Activated CD4-positive, alpha-beta T cell treated with anti-CD3 and anti-CD28 coated beads, Interleukin-10, Interleukin-2, amounts not matched to agents 100 ng/mL and 50 ng/mL, durations not matched to agents 16 hours and 8 hours (primary cell): ENCODE data around the gene CSH1.
"Not testable (repeated sequence)": the region's sequence is repeated elsewhere in the genome, so short reads cannot be mapped to it uniquely, and the experiment has no call there.

Source experiments
- DNase-seq: peaks from one replicate; pipeline ENCODE4 v3.0.0-alpha.2; 2020

CSH1 gene

GRCh38 chr17:63928172-63928666, 31.8 kb upstream of the CSH1 start:
- no peak for DNase-seq

- DNase-seq, result no peak
Measured at GRCh38 chr17:63927464-63928171, 31.2 kb upstream of the CSH1 start.

- DNase-seq, result no peak
Measured at GRCh38 chr17:63926164-63926563, 29.8 kb upstream of the CSH1 start.

- no peak for DNase-seq
Measured at GRCh38 chr17:63925615-63926014, 29.2 kb upstream of the CSH1 start.

- not testable (repeated sequence) for DNase-seq
Measured at GRCh38 chr17:63922402-63922801, 26.0 kb upstream of the CSH1 start.

- DNase-seq, result not testable (repeated sequence)
Measured at GRCh38 chr17:63920779-63921178, 24.4 kb upstream of the CSH1 start.

- not testable (repeated sequence) for DNase-seq
Measured at GRCh38 chr17:63920050-63920449, 23.7 kb upstream of the CSH1 start.

- DNase-seq, result peak; percentile 78
Measured at GRCh38 chr17:63919311-63919723, 22.9 kb upstream of the CSH1 start.

- not testable (repeated sequence) for DNase-seq
Measured at GRCh38 chr17:63918789-63919305, 22.5 kb upstream of the CSH1 start, which contains the start of gene GH1. TSS of gene GH1 (minus strand) at chr17:63918839. CDS start at chr17:63918776, 63 bp downstream.

- DNase-seq, result no peak
Measured at GRCh38 chr17:63918305-63918704, 21.9 kb upstream of the CSH1 start.

GRCh38 chr17:63917646-63918045, 21.3 kb upstream of the CSH1 start:
- no peak for DNase-seq

GRCh38 chr17:63917206-63917605, 20.8 kb upstream of the CSH1 start:
- not testable (repeated sequence) for DNase-seq

- no peak for DNase-seq
Measured at GRCh38 chr17:63916566-63917185, 20.3 kb upstream of the CSH1 start.

GRCh38 chr17:63915753-63916152, 19.4 kb upstream of the CSH1 start:
- DNase-seq, result not testable (repeated sequence)

GRCh38 chr17:63914471-63914870, 18.1 kb upstream of the CSH1 start:
- no peak for DNase-seq

- DNase-seq, result peak; percentile 59
Measured at GRCh38 chr17:63911657-63912100, 15.3 kb upstream of the CSH1 start.

GRCh38 chr17:63911041-63911635, 14.8 kb upstream of the CSH1 start, which contains the start of gene CSHL1:
TSS of gene CSHL1 (minus strand) at chr17:63911258. CDS start at chr17:63911196, 62 bp downstream.
- DNase-seq, result no peak

- no peak for DNase-seq
Measured at GRCh38 chr17:63910096-63910495, 13.7 kb upstream of the CSH1 start.

- not testable (repeated sequence) for DNase-seq
Measured at GRCh38 chr17:63909586-63909985, 13.2 kb upstream of the CSH1 start.

GRCh38 chr17:63907161-63907778, 10.9 kb upstream of the CSH1 start:
- DNase-seq, result peak; percentile 18

GRCh38 chr17:63904796-63905195, 8.4 kb upstream of the CSH1 start:
- not testable (repeated sequence) for DNase-seq

GRCh38 chr17:63903787-63904201, 7.4 kb upstream of the CSH1 start:
- DNase-seq, result peak; percentile 46

- not testable (repeated sequence) for DNase-seq
Measured at GRCh38 chr17:63901971-63902370, 5.6 kb upstream of the CSH1 start.
